ENCODE data around the gene APOBEC4. TPM values are rescaled to one million over a fixed set of nuclear protein-coding genes. Genes with fewer than 3 reads are reported as not detected.
"Not testable (repeated sequence)": the region's sequence is repeated elsewhere in the genome, so short reads cannot be mapped to it uniquely, and the experiment has no call there.

The APOBEC4 gene
- polyA plus RNA-seq, 6 donors from 2014 or later, result not detected

DNA sequence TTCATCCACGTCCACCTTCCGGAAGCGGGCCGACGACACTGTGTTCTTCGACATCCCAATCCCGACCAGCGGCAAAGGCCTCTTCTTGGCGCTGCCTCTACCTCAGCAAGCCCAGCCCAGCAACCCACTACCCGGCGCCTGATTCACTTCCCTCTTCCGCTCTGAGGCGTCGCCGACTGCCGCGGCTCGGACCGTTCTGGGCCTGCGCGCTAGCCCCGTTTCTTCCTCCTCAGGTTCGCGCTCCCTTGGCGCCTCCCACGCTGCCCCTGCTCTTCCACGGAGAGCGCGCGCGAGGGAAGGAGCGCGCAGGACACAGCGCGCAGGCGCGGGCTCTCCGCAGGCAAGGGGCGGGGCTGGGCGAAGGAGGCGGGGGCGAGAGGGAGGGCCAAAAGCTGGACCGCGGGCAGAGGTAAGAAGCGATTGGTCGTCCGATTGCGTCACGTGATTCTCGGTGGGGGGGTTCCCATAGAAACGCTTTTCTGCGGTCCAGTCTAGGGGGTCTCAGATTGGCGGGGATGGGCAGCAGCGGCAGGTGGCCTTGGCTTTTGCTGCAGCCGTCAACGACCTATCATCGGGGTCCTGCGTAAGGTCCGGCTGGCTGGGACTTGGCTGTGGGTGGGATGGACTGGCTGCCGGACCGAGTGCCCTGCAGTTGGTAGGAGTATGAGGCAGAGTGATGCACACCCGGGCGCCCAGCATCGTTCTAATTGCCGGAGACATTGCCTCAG is 17.3 kb downstream of the APOBEC4 start, which contains the start of gene ARPC5:
Gene ARPC5 (minus strand): TSS at position 178 of the 728 bp plus-strand sequence. CDS start 124 bp downstream, at position 54.
- peaks cover 31 to 40% (median 32%) of the 10 kb centered on the region in 3 donors for H3K4me1 Mint-ChIP-seq

DNA sequence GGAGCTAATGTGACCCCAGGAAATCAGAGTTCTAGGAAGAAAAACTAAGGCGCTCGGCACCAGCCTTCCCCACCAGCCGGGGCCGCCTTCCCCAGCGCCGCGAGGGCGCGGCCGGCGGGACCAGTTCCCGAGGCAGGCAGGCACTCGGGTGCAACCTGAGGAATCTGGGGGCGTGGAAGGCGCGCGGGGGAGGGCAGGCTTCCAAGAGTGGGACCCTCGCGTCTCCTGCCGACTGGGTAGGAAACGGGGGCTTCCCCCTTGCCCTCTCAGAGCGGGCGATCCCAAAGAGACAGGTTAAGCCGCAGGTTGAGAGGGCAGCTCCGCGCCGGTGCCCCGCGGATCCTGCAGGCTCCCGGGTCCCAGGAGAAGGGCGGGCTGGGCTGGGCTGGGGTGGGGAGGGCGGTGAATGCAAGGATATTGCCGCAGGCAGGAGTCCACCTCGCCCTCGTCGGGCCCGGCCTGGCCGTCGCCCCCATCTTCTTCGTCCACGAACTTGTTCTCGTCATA is 18.0 kb downstream of the APOBEC4 start:
- DNase-seq (no peak), ATAC-seq (ENCODE audit: low read depth in 2 of 2) (peak; percentile 4 to 5)
- Mint-ChIP-seq H3K4me1 (peaks cover 36 to 46% (median 37%) of the 10 kb centered on the region in 3 donors), H3K27ac (peak overlapping the region; percentile 97 to 99 (median 98)), H3K27me3 (peaks cover 0 to 6% (median 0%) of the 10 kb centered on the region in 3 donors), H3K4me3 (peak overlapping the region; percentile 95 to 100 (median 100)), H3K9me3 (no peaks in the 10 kb centered on the region), H3K36me3 (peaks cover 6 to 17% of the 10 kb centered on the region in 2 donors)

More for the DNA sequence above, 17.3 kb downstream of the APOBEC4 start, which contains the start of gene ARPC5:
- Mint-ChIP-seq H3K9me3 (no peaks in the 10 kb centered on the region), H3K36me3 (peaks cover 2 to 11% of the 10 kb centered on the region in 2 donors), H3K27me3 (peaks cover 0 to 6% (median 0%) of the 10 kb centered on the region in 3 donors), H3K4me3 (peak within 1 kb of the TSS; percentile 95 to 100 (median 100)), H3K27ac (peak within 1 kb of the TSS; percentile 97 to 99 (median 98))
- peak; percentile 88 for ATAC-seq (ENCODE audit: low read depth in 2 of 2)
- peak; percentile 91 for DNase-seq

DNA sequence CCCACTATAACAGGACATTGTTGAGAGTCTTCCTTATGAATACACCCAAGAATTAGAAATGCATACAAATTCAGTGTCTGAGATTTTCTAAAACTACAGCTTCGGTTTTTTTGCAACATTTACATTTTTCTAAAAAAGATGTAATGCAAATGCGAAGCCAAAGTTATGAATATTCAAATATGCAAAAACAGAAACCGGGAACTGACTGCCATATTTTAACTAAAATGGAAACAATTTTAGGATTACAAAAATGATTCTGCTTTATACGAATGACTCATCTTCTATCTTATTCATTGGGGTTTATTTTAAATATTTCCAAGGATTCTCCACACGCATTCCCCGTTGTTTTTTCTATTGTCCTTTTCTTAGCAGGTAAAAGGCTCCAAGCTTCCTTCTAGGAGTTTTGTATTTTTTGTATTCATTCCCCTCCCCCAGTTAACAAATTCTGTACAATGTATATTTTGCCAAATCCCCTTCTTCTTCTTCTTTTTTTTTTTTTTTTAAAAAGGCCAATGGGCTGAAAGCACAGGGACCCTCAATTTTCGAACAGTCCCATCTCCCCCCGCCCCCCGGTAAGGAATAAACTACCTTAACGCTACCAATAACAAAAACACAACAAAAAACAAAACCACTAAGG is 18.6 kb downstream of the APOBEC4 start:
- ATAC-seq (ENCODE audit: low read depth in 2 of 2) (no peak), DNase-seq (no peak)
- Mint-ChIP-seq H3K4me1 (peaks cover 36 to 48% (median 37%) of the 10 kb centered on the region in 3 donors), H3K27ac (peak overlapping the region in 5 of 6 donors; percentile 25 to 98 (median 56)), H3K27me3 (peaks cover 0 to under 1% (median 0%) of the 10 kb centered on the region in 3 donors), H3K4me3 (peak overlapping the region; percentile 88 to 100 (median 98)), H3K9me3 (no peaks in the 10 kb centered on the region), H3K36me3 (peaks cover 6 to 17% of the 10 kb centered on the region in 2 donors)

DNA sequence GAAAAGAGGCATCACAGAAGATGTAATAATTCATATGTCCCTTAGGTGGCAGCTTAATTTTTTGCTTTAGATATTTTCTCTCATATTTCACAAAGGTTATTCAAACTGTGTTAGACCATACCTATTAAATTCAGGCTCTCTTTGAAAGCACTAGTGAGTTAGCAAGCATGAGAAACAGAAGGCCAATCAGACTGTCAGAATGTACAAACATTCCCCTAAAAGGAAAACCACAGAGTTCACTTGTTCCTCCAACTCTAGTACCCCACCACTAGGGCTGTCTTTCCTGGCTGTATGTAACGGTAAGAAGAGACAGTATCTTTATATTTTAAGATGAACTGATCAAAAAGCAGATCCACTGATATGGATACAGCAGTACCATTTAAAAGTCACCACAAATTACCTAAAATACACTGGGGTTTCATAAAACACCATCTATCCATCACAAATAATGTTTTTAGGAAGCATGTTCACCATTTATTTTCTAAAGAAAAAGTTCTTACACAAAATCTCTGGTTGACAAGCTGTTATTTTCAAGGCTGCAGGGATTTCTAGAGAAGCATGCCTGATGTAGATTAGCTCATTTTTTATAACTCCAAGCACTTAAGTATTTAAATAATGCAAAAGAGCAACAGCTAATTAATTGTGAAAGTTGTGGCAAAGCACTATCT is 19.3 kb downstream of the APOBEC4 start:
- DNase-seq (peak; percentile 44), ATAC-seq (ENCODE audit: low read depth in 2 of 2) (peak; percentile 35 to 41)
- Mint-ChIP-seq H3K9me3 (no peaks in the 10 kb centered on the region), H3K36me3 (peaks cover 10 to 18% of the 10 kb centered on the region in 2 donors), H3K4me1 (peaks cover 37 to 52% (median 38%) of the 10 kb centered on the region in 3 donors), H3K4me3 (peak overlapping the region; percentile 88 to 100 (median 98)), H3K27me3 (no peaks in the 10 kb centered on the region), H3K27ac (peak overlapping the region; percentile 3 to 98 (median 54))

DNA sequence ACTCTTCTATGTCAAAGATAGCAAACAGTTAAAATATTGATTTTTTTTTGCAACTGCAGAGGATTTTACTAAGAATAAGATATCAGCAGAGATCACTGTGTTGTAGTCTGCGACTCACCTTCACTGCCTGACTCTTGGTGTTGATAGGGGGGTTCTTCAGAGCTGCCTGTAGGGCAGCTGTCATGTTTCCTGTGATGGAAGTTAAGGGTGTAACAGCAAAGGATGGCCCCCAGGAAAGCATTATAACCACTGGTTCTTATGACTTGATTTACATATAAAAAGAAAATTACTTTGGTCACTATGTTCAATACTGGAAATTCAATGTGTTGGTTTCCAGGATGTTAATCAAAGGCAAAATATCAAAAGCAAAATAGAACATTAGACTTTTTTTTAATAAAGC is 20.2 kb downstream of the APOBEC4 start:
- peaks cover 16 to 25% of the 10 kb centered on the region in 2 donors for H3K36me3 Mint-ChIP-seq

DNA sequence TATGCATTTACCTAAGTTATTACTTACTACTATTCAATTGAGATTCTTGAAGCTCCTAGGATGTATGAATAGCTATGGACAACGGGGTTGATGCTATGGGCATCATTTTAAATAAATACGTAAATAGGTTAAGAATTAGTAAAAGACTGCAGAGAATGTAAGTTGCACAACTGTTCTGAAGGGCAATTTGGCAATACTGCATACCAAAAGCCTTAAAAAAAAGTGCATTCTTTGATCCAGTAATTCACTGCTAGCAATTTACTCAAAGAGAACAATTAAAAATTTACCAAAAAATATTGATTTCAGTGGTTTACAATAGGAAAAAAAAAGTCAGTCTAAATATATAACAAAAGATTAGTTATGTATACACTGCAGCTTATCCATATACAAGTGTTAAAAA is 21.0 kb downstream of the APOBEC4 start:
- H3K9me3 Mint-ChIP-seq, result no peaks in the 10 kb centered on the region
- H3K27me3 Mint-ChIP-seq, result no peaks in the 10 kb centered on the region
- H3K27ac Mint-ChIP-seq, result no peak overlapping the region
- H3K4me1 Mint-ChIP-seq, result peaks cover 43 to 60% (median 43%) of the 10 kb centered on the region in 3 donors
- no peak overlapping the region for H3K4me3 Mint-ChIP-seq
- no peak for ATAC-seq (ENCODE audit: low read depth in 2 of 2)
- DNase-seq, result no peak
- H3K36me3 Mint-ChIP-seq, result peaks cover 16 to 25% of the 10 kb centered on the region in 2 donors

More for the DNA sequence above, 20.2 kb downstream of the APOBEC4 start:
- DNase-seq (no peak), ATAC-seq (ENCODE audit: low read depth in 2 of 2) (no peak)
- Mint-ChIP-seq H3K9me3 (no peaks in the 10 kb centered on the region), H3K4me3 (peak overlapping the region in 6 of 8 donors; percentile 30 to 100 (median 89)), H3K27me3 (no peaks in the 10 kb centered on the region), H3K27ac (peak overlapping the region in 1 of 6 donors; percentile 10), H3K4me1 (peaks cover 43 to 60% (median 43%) of the 10 kb centered on the region in 3 donors)

DNA sequence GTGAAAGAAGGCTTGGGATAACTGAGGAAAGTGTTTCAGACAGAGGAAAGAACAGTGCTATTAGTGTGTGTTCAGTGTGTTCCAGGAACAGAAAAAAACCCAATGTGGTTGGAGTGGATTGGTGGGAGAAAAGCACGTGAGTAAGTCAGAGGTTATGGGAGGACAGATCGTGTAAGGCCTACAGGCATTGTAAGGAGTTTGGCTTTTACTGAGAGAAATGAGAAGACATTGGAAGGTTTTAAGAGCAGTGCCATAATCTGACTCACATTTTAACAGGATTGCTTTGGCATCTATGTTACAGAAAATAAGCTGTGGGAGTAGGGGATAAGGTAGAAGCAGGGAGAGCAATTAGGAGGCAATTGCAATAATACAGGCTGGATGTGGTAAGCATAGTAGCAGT is 22.4 kb downstream of the APOBEC4 start:
- peak overlapping the region in 3 of 6 donors; percentile 17 to 78 (median 21) for H3K27ac Mint-ChIP-seq
- peaks cover 35 to 52% (median 35%) of the 10 kb centered on the region in 3 donors for H3K4me1 Mint-ChIP-seq
- ATAC-seq (ENCODE audit: low read depth in 2 of 2) (no peak), DNase-seq (no peak)
- H3K36me3 Mint-ChIP-seq, result peaks cover 16 to 23% of the 10 kb centered on the region in 2 donors
- H3K27me3 Mint-ChIP-seq, result no peaks in the 10 kb centered on the region
- peak overlapping the region in 3 of 8 donors; percentile 8 to 55 (median 53) for H3K4me3 Mint-ChIP-seq
- H3K9me3 Mint-ChIP-seq, result no peaks in the 10 kb centered on the region

DNA sequence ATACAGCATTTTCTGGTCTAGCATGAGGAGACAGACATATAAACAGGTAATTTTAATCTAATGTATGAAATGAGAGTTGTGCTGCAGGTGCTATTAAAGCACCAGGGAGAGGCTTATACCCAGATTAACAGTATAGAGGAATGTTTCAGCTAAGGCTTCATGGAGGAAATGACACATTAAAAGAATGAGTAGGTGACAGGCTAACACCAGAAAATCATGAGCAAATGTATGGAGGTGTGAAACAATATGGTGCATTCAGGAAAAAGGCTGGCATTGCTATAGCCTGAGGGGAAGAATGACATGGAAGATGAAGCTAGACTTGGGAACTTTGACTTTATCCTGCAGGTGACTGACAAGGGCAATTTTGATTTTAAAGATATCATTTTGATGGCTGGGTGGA is 24.6 kb downstream of the APOBEC4 start:
- no peaks in the 10 kb centered on the region for H3K27me3 Mint-ChIP-seq
- no peak for ATAC-seq (ENCODE audit: low read depth in 2 of 2)
- peaks cover 16% of the 10 kb centered on the region in 2 donors for H3K36me3 Mint-ChIP-seq
- H3K4me1 Mint-ChIP-seq, result peaks cover 19 to 39% (median 20%) of the 10 kb centered on the region in 3 donors
- H3K27ac Mint-ChIP-seq, result peak overlapping the region in 1 of 6 donors; percentile 14
- no peak for DNase-seq
- no peaks in the 10 kb centered on the region for H3K9me3 Mint-ChIP-seq
- H3K4me3 Mint-ChIP-seq, result no peak overlapping the region

DNA sequence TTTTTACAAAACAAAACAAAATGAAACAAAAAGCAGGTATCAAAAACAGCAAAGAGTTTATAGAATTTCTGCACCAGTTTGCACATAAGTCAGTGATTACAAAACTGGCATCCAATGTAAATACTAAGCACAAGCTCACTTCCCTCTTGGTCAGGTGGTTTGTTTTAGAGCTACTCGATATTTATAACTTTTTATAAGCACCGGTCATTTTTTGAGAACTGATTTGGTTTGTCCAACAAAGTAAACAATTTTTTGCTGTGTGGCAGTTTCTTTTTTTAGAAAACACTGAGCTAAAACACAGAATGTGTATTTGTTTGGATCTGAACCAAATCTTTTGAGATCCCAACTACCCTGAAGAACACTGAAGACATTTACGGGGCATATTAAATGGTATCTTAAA is 26.9 kb downstream of the APOBEC4 start:
- peaks cover 16% of the 10 kb centered on the region in 2 donors for H3K36me3 Mint-ChIP-seq
- peaks cover 21 to 43% (median 25%) of the 10 kb centered on the region in 3 donors for H3K4me1 Mint-ChIP-seq

DNA sequence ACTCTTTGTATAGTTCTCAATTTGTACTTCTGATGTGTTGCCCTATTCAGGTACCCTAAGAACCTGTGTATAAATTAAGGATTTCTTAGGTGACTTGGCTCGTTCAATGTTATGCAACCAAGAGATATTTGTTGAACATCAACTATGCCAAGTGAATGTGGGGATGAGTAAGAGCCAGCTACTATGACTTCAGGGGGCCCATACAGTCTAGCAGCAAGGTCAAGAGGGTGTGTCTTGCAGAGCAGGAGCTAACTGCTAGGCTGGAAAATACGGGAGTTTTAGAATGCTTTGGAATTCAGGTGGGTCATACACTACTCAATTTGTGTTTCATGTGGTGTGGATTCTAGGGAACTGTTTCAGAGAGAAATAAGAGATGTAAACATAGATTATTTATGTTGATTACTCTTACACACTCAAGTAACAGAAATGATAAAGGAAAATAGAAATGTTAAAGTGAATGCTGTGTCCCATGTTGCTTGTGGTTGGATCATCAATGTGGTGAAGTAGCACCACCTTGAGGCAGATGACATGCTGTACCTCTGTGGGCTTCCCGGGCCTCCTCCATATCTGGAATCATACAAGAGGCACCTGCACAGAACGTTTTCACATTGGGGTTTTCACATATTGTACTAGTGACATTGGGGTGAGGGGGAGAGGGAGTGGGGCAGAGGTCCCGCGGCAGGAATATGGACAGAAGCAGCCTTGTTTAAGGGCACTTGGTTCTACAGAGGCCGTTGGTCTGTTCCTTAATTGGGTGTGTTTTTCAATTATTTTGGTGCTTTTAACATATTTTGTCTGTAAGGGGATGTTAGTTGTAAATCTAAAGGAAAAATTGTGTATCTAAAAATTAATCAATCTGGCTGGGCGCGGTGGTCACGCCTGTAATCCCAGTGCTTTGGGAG is 30.0 kb downstream of the APOBEC4 start:
- Mint-ChIP-seq H3K4me3 (no peak overlapping the region), H3K9me3 (no peaks in the 10 kb centered on the region), H3K27me3 (no peaks in the 10 kb centered on the region), H3K4me1 (peaks cover 8 to 19% (median 10%) of the 10 kb centered on the region in 3 donors), H3K36me3 (no peaks in the 10 kb centered on the region), H3K27ac (peak overlapping the region; percentile 9 to 92 (median 80))
- DNase-seq (peak; percentile 53), ATAC-seq (ENCODE audit: low read depth in 2 of 2) (peak; percentile 95 to 100)

More for the DNA sequence above, 26.9 kb downstream of the APOBEC4 start:
- not testable (repeated sequence) for H3K27ac Mint-ChIP-seq; H3K27me3 Mint-ChIP-seq; H3K9me3 Mint-ChIP-seq; H3K4me3 Mint-ChIP-seq; ATAC-seq (ENCODE audit: low read depth in 2 of 2); DNase-seq

DNA sequence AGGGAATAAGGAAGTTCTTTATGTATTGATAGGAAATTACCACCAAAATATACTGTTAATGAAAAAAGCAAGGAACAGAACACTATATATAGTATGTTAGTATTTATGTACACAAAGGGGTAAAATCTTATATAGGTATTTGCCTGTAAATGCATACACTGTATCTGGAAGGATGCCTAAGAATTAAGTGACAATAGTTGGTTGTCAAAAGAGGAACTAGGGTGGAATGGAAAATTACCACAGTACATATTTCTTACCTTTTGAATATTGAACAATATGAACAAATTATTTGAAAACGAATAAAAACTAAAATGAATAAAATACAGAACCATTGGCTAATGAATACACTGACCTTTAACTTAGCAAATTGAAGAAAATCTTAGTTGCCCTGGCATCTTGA is 31.1 kb downstream of the APOBEC4 start:
- Mint-ChIP-seq H3K27me3 (no peaks in the 10 kb centered on the region), H3K27ac (peak overlapping the region in 2 of 6 donors; percentile 6 to 13), H3K4me1 (peaks cover 8 to 19% (median 10%) of the 10 kb centered on the region in 3 donors), H3K9me3 (no peaks in the 10 kb centered on the region), H3K4me3 (no peak overlapping the region), H3K36me3 (no peaks in the 10 kb centered on the region)
- ATAC-seq (ENCODE audit: low read depth in 2 of 2), result no peak
- DNase-seq, result no peak

DNA sequence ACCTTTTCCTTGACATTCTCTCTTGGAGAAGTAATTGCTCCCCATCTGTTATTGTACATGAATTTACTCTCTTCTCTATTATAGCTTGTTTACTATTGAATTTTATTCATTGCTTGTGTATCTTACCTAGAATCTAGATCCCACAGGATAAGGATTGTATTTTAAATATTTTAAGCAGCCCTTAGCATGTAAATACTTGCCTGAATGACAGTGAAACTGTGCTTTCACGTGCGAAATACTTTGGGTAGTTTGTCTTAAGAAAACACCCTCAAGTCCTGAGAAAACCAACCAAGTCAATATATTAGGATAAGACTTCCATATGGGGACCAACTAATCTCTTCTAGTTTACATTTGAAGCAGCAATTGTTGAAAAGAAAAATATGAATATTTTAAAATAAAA is 32.8 kb downstream of the APOBEC4 start:
- no peaks in the 10 kb centered on the region for H3K9me3 Mint-ChIP-seq
- H3K36me3 Mint-ChIP-seq, result no peaks in the 10 kb centered on the region
- no peak for ATAC-seq (ENCODE audit: low read depth in 2 of 2)
- no peak for DNase-seq
- peaks cover 8 to 19% (median 10%) of the 10 kb centered on the region in 3 donors for H3K4me1 Mint-ChIP-seq
- H3K4me3 Mint-ChIP-seq, result no peak overlapping the region
- peak overlapping the region in 1 of 6 donors; percentile 63 for H3K27ac Mint-ChIP-seq
- H3K27me3 Mint-ChIP-seq, result no peaks in the 10 kb centered on the region
